A673 (cell line): ENCODE data around the gene ANXA4. TPM values are rescaled to one million over a fixed set of nuclear protein-coding genes. Genes with fewer than 3 reads are reported as not detected.
"Not testable (repeated sequence)": the region's sequence is repeated elsewhere in the genome, so short reads cannot be mapped to it uniquely, and the experiment has no call there.

Experiments used
- BruUV-seq: library from RNA; stranded (reverse); fragments of 400-500 nt; replicated peaks from 2 replicates; lab custom pipeline; 2021; lab: Mats Ljungman, UMichigan
- CTCF ChIA-PET: fragments of 300-600 bp; sonication (Branson Sonifier 250); formaldehyde crosslinking; loops from one replicate; lab custom pipeline; 2022; ENCODE audit warnings: antibody characterized with exemption; lab: Charles Lee
- POLR2A ChIA-PET: fragments of 300-600 bp; sonication (Branson Sonifier 250); formaldehyde crosslinking; loops from one replicate; lab custom pipeline; 2022; ENCODE audit warnings: antibody characterized with exemption; ENCODE audit not compliant: low non-redundant PET; lab: Charles Lee
- DNase-seq: peaks from one replicate; pipeline ENCODE4 v3.0.0-alpha.2; 2015; ENCODE audit warnings: low spot score
- H3K27ac ChIP-seq: fragments of 200-600 bp; sonication (generic); 2 replicates; pipeline ENCODE4 v1.5.1; 2016; ENCODE audit warnings: mixed run types, low read depth, mild to moderate bottlenecking, mixed read lengths, antibody characterized with exemption, low read length; ENCODE audit not compliant: poor library complexity, severe bottlenecking
- H3K27me3 ChIP-seq: fragments of 200-600 bp; sonication (generic); replicated peaks from 2 replicates; pipeline ENCODE4 v1.6.1; 2017; ENCODE audit warnings: mixed run types, low read depth, mild to moderate bottlenecking, mixed read lengths, antibody characterized with exemption, low read length; ENCODE audit not compliant: insufficient read depth, poor library complexity
- H3K36me3 ChIP-seq: fragments of 200-600 bp; sonication (generic); 2 replicates; pipeline ENCODE4 v1.6.1; 2016; ENCODE audit warnings: mixed run types, mild to moderate bottlenecking, mixed read lengths, antibody characterized with exemption, low read length; ENCODE audit not compliant: insufficient read depth, poor library complexity, severe bottlenecking
- H3K4me1 ChIP-seq: fragments of 200-600 bp; sonication (generic); 2 replicates; pipeline ENCODE4 v1.6.1; 2017; ENCODE audit warnings: mixed run types, mild to moderate bottlenecking, mixed read lengths, antibody characterized with exemption, low read length; ENCODE audit not compliant: insufficient read depth, poor library complexity, severe bottlenecking
- H3K4me3 ChIP-seq: fragments of 200-600 bp; sonication (generic); 2 replicates; pipeline ENCODE4 v1.5.1; 2016; ENCODE audit warnings: low read depth, mixed run types, mild to moderate bottlenecking, mixed read lengths, low read length; ENCODE audit not compliant: poor library complexity, severe bottlenecking
- H3K9me3 ChIP-seq: fragments of 200-600 bp; sonication (generic); 2 replicates; pipeline ENCODE4 v1.6.1; 2016; ENCODE audit warnings: mixed run types, low read depth, mild to moderate bottlenecking, mixed read lengths, antibody characterized with exemption, low read length; ENCODE audit not compliant: poor library complexity, severe bottlenecking
- CTCF ChIP-seq: fragments of 300-800, 200-600 bp; sonication (generic); conservative IDR thresholded peaks from 2 replicates; pipeline ENCODE4 v1.5.1; 2017; ENCODE audit warnings: low read depth, mild to moderate bottlenecking, antibody characterized with exemption, low read length, moderate library complexity, mixed read lengths
- EZH2 ChIP-seq: fragments of 200-600 bp; sonication (generic); IDR thresholded peaks from 2 replicates; pipeline ENCODE4 v1.6.1; 2017; ENCODE audit warnings: borderline replicate concordance, low read depth, mild to moderate bottlenecking, mixed read lengths, antibody characterized with exemption, low read length; ENCODE audit not compliant: poor library complexity, severe bottlenecking
- intact Hi-C: fragments of 100-400 bp; cut with micrococcal nuclease; formaldehyde crosslinking; loops from one replicate; pipeline ENCODE4 v1.10.0; 2022; ENCODE audit not compliant: unreplicated experiment
- total RNA-seq: library from RNA; stranded (reverse); gene quantifications from 2 replicates; pipeline ENCODE4 v1.2.3, GENCODE V29; 2021

The ANXA4 gene
- total RNA-seq, 1 experiment from 2014 or later = 5.1 TPM

- DNase-seq = no peak
- BruUV-seq = TSS peak; percentile 96
- no peaks in the 10 kb centered on the region for H3K4me1 ChIP-seq
- no peaks in the 10 kb centered on the region for H3K9me3 ChIP-seq
- POLR2A ChIA-PET = no interaction called here
- intact Hi-C loops = no loop called here
- CTCF ChIA-PET = no interaction called here
- H3K36me3 ChIP-seq = no peaks in the 10 kb centered on the region
- H3K27ac ChIP-seq = peak overlapping the region; percentile 68
- no peaks in the 10 kb centered on the region for H3K27me3 ChIP-seq
- TF ChIP-seq EZH2 = no peak
- no peak for TF ChIP-seq CTCF
- peak overlapping the region; percentile 90 for H3K4me3 ChIP-seq
Measured at GRCh38 chr2:69828938-69829255, 87.0 kb downstream of the ANXA4 start.

GRCh38 chr2:69829256-69830044 is 87.5 kb downstream of the ANXA4 start, which contains the start of gene GMCL1:
TSS of gene GMCL1 (plus strand) at chr2:69829660. CDS start at chr2:69829893, 233 bp downstream.
- Histone ChIP-seq H3K9me3 (no peaks in the 10 kb centered on the region), H3K27ac (peak within 1 kb of the TSS; percentile 68), H3K27me3 (no peaks in the 10 kb centered on the region), H3K4me1 (no peaks in the 10 kb centered on the region), H3K36me3 (no peaks in the 10 kb centered on the region), H3K4me3 (peak within 1 kb of the TSS; percentile 90)
- intact Hi-C loops = no loop called here
- TF ChIP-seq CTCF = no peak
- TF ChIP-seq EZH2 = no peak
- POLR2A ChIA-PET = no interaction called here
- TSS peak; percentile 39 for BruUV-seq
- DNase-seq = peak; percentile 97
- CTCF ChIA-PET = no interaction called here

- no peak for DNase-seq
- H3K4me3 ChIP-seq = peak overlapping the region; percentile 90
- no peaks in the 10 kb centered on the region for H3K9me3 ChIP-seq
- no peaks in the 10 kb centered on the region for H3K4me1 ChIP-seq
- H3K27ac ChIP-seq = peak overlapping the region; percentile 68
- intact Hi-C loops = no loop called here
- no TSS peak for BruUV-seq
- no peaks in the 10 kb centered on the region for H3K36me3 ChIP-seq
- no peak for TF ChIP-seq CTCF
- no peak for TF ChIP-seq EZH2
- POLR2A ChIA-PET = no interaction called here
- no peaks in the 10 kb centered on the region for H3K27me3 ChIP-seq
- CTCF ChIA-PET = no interaction called here
Measured at GRCh38 chr2:69830045-69830905, 88.3 kb downstream of the ANXA4 start.

- POLR2A ChIA-PET, CTCF ChIA-PET, H3K27me3 ChIP-seq, BruUV-seq, H3K27ac ChIP-seq, H3K4me1 ChIP-seq, H3K36me3 ChIP-seq, H3K9me3 ChIP-seq, intact Hi-C loops, DNase-seq: not testable (repeated sequence)
- H3K4me3 ChIP-seq = peak overlapping the region; percentile 90
Measured at GRCh38 chr2:69830906-69831241, 88.9 kb downstream of the ANXA4 start.
